ENCODE measurements around the gene TMEM169.

The TMEM169 gene

DNA sequence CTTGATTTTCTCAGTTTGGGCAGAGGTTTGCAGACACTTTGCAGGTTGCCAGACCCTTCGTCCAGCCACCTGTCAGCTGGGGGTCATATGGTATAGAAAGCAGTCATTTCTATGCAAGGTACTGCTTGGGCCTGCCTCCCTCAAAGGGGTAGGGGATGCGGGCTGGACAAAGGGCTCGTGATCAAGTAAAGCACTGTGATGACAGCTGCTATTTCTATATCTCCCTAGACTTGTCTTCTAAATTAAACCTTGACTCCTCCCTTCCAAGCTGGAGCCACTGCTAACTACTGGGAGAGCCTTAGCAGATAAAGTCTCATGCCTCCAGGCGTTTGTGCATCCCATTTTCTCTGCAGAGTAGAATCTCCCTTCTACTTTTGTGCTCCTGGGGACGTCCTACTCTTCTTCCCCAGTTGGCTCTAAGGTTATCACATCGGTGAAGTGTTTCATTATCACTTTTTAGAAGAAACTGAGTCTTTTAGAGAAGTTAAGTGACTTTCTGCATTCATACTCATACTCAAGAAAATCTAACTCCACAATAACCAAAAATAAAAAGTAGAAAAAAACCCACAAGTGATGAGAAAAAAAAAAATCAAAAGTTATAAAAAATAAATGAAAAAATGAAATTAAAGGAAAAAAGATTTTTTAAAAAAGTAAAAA lies 26.7 kb downstream of the TMEM169 start:
- no peak for DNase-seq

DNA sequence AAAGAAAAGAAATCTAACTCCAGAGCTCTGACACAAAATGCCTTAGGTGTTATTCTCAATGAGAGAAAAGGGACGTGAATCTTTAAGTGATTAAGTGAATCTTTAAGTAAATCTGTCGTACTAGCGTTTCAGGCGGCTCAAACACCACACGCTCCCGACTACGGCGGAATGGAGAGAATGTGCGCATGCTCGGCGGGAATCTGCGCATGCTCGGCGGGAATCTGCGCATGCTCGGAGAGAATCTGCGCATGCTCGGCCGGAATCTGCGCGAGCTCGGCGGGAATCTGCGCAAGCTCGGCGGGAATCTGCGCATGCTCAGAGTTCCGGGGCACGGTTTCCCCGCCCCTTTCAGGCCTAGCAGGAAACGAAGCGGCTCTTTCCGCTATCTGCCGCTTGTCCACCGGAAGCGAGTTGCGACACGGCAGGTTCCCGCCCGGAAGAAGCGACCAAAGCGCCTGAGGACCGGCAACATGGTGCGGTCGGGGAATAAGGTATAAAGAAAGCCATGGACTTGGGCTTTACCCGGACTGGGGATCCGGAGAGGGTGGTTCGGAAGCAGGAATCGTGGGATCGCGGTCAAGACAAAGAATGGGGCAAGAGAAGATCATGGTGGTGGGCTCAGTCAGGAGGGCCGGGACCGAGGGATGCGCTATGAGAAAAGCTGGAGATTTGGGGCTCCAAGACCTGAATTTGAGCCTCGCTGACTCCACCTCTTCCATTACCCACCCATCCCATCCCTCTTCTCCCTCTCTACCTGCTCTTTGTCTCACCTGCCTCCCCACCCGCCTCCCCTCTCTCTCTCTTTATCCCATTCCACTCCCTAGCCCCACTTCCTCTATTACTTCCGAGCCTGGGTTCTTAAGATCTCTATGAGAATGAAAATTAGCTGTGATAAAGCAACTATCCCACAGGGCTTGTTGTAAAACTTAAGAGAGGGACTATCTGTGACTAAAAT lies 27.5 kb downstream of the TMEM169 start, which contains the start of gene XRCC5:
Gene XRCC5, plus strand, starts transcription at position 382 of the 955 bp plus-strand sequence. Its CDS starts 89 bp downstream, at position 471.
- peak; percentile 98 for DNase-seq

DNA sequence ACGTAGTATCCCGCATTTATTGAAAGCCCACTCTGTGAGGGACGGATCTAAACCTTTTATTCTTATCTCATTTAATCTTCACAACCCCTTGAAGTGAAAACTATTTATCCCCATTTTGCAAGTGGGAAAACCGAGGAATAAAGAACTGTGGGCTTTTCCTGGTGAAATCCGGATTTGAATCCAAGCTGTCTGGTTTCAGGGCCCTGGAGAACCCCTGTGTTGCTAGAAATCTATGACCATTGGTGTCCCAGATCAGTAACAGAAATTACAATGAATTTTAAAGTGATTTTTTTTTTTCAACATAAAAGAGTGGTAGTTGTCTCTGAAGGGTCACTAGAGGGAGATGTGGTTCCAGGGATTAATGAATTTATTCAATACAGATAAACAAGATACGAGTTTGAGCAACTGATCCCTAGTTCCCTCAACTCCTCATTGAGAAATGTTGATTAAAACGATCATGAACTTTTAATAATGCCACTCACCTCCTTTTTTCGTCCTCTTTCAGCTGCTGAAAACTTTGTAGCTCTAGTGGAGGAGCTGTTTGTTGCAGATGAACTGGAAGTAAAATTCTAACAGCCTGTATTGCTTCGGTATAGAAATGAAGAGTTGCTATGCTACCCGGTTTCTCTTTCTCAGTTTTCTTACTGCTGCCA lies 28.4 kb downstream of the TMEM169 start:
- DNase-seq, result no peak

DNA sequence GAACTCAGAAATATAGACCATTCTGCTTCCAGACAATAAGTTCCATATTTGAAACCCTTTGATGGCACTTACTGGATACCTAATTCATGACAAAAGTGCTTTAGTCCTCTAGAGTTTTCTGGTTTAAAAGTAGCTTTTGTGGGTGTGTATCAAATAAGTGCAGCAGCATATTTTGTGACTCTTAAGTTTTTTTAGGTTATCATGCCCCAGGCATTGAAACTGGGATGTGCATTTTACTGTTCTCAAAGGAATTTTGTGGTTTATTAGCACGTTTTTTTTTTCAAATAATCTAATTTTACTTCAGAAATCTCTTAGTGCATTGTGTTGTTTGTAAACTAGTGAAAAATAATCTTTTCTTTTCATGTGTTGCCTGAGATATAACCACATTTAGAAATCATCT lies 28.9 kb downstream of the TMEM169 start:
- DNase-seq, result no peak

DNA sequence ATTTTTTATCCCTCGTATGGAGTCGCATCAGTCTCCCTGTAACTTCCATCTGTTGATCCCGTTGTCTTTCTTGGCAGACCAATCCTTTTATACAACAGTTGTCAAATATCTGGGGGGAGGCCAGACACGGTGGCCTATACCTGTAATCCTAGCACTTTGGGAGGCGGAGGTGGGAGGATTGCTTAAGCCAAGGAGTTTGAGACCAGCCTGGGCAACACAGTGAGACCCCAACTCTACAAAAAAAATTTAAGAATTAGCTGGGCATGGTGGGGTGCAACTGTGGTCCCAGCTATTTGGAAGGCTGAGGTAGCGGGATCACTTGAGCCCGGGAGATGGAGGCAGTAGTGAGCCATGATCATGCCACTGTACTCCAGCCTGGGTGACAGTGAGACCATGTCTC lies 29.4 kb downstream of the TMEM169 start:
- DNase-seq, result no peak

DNA sequence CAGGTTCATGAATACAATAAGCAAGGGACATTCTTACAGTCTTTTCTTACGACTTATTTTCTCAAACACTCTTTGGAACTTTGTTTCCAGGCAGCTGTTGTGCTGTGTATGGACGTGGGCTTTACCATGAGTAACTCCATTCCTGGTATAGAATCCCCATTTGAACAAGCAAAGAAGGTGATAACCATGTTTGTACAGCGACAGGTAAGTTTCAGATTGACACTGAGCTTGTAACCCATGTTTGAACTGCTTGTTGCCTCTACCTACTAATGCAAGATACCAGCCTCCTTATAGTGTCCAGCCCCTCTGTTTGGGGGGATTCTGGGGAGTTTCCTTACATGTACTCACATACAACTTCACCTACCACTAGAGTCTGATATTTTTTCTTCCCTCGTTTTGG lies 31.2 kb downstream of the TMEM169 start:
- DNase-seq, result no peak

DNA sequence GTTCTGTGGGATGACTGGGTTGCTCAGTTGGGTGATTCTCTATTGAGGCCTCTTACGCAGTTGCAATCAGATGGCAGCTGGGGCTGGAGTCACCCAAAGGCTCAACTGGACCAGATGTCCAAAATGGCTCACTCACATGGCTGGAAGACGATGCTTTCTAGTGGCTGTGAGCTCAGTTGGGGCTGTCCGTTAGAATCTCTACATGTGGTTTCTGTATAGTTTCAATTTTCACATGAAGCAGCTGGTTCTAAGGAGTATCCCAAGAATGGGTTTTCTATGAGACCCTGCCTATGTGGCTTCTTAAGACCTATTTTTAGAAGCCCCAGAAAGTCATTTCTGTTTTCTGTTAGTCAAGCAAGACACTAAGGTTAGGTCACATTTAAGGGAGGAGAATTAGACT lies 31.9 kb downstream of the TMEM169 start:
- DNase-seq, result no peak

DNA sequence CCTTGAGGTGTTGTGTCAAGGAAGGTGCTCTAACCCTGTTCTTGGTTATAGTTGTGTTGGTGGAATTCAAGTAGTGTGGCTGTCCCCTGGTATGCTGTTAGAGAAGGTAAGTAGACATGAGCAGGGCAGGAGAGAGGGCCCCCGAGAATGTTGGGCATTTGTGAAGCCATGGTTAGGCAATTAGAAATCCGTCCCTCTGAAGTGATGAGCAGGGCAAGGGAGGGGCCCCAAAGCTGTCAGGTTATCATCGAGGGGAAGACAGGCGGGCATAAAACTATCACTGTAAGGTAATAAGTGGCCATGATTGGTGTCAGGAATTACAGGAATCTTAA lies 32.6 kb downstream of the TMEM169 start:
- DNase-seq, result no peak

DNA sequence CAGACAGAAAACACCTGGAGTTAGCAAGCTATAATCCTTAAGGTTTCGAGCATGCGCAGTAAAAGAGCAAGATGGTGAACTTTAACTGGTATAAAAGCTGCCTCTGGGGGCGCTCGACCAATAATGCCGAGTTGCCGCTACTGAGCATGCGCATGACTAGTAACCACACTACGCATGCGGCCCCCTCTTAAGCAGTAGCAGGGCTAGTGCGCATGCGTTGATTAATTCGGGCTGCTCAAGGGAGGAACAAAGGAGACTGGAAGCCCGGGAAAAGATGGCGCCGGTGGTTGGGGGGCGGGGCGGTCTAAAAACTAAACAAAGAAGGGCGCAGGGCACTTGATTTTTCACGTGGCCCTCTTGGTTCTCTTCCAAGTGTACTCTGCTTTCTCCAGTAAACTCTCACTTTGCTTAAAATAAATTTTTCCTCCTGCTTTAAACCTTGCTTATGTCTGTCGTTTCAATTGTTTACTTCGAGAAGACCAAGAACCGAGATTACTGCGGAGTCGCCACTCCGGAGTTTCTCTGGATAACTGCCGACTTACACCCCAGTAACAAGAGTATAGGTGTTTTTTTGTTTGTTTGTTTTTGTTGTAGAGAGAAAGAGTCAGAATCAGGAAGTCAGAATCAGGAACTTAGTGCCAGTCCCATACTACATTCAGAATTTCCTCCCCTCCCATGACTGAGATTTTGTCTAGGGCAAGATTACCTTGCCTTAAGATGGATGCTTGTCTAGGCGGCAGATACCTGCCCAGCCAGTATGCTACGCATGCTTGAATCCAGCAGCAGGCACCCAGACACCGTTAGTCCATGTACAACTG lies 33.2 kb downstream of the TMEM169 start:
- DNase-seq, result peak; percentile 99

DNA sequence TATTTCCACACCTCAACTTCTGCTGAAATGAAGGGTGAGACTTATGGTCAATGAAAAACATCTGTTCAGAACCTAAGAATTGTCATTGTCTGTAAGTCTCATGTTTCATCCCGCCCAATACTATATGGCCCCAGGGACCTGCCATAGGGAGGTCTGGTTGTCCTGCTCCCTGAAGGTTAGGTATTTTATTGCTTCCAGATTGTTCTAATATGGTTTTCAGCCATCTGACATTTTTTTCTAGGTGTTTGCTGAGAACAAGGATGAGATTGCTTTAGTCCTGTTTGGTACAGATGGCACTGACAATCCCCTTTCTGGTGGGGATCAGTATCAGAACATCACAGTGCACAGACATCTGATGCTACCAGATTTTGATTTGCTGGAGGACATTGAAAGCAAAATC lies 34.7 kb downstream of the TMEM169 start:
- no peak for DNase-seq

DNA sequence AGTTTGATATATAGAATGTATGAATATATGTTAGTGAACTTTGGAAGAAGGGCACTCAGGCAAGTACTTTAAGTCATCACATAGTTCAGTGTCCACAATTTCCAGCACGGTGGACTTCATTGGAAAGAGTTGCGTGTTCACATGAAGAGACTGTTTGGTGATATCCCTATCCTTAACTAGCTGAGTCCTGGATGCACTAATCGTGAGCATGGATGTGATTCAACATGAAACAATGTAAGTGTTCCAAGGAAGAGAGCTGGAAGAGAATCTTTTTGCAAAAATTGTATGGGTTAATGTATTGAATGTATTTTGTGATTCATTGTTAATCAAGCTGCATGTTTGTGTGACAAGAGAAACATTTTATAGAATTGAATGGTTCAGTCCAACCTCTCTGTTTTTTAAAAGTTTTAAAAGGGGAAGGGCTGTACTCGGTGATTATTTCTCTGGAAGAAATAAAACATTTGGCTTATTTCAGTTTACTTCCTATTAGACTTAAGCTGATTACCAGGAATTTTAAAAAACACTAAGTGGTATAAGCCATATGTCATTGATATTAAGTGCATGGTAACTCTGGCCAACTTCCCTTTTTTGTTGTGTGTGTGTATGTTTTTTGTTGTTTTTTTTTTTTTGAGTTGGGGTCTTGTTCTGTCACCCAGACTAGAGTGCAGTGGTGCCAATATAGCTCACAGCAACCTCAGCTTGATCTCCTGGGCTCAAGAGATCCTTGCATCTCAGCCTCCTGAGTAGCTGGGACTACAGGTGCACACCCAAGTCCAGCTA lies 36.0 kb downstream of the TMEM169 start:
- DNase-seq, result no peak

DNA sequence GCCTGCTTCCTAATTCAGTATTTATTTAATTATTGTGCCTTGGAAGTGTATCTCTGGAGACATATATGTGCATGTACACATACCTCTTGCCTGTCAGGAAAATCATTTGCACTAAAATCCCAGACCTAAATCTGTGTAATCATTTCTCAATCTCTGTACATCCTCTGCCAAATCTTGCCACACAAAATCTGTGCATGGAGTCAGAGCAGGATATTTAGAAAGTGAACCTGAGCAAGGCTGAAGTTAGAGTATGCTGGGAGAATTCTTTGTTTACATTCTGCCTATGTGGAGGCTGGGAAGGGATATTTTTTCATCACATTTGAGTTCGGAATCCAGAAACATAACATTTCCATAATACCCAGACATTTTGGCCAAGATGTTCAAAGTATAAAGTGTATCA lies 36.8 kb downstream of the TMEM169 start:
- DNase-seq, result no peak

DNA sequence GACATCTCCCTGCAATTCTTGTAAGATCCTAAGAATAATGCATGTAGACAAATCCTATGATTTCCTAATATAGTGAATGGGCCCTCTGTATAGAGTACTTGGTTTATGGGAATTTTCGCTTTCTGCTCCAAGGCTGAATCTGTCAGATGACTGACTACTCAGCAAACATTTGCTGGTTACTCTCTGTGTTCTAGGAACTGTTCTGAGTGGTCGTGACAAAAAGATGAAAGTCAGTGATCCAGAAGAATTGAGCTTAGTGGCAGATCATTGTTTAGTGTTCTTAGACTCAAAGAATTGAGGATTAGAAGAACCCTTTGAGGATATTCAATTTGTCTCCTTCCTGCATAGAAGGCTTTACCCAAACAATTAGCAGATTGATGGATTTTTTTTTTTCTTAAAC lies 37.4 kb downstream of the TMEM169 start:
- DNase-seq, result no peak

DNA sequence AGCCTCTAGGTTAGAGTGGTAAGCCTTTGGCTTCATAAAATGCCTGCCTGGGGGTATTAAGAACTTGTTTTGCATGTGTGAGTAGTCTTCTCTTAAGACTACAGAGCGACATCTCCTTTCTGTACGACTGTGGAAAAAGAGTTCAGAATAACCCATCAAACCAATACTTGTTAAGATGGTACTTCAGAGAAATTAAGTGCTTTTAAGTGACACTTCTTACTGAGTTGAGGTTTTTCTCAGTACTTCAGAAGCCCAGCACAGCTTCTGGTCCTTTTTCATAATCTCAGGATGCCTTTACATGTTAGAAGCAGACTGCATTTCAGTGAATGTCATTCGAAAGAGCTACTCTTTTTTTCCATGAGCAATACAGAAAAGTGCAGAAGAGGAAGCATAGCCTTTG lies 38.3 kb downstream of the TMEM169 start:
- no peak for DNase-seq

DNA sequence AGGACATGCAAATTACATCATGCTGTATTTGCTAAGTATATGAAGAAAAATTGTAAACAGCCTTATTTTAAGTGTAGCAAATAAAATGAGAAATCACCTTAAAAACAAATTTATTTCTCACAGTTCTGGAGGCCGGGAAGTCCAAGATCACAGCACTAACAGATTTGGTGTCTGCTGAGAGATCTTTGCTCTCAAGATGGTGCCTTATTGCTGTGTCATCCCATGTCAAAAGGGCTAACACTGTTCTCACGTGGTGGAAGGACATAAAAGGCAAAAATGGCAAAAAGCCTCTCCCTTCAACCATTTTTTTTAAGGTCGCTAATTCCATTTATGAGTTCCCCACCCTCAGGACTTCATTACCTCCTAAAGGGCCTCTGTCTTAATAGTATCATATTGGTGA lies 39.5 kb downstream of the TMEM169 start:
- DNase-seq, result no peak

DNA sequence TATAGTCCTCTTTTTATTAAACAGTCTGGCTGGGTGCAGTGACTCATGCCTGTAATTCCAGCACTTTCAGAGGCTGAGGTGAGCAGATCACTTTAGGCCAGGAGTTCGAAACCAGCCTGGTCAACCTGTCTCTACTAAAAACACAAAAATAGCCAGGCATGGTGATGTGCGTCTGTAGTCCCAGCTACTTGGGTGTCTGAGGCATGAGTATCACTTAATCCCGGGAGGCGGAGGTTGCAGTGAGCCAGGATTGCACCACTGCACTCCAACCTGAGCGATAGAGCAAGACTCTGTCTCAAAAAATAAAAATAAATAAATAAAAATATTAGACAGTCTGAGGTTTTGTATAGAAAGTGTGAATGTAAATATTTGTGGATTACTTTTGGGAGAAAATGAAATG lies 45.2 kb downstream of the TMEM169 start:
- DNase-seq, result no peak

DNA sequence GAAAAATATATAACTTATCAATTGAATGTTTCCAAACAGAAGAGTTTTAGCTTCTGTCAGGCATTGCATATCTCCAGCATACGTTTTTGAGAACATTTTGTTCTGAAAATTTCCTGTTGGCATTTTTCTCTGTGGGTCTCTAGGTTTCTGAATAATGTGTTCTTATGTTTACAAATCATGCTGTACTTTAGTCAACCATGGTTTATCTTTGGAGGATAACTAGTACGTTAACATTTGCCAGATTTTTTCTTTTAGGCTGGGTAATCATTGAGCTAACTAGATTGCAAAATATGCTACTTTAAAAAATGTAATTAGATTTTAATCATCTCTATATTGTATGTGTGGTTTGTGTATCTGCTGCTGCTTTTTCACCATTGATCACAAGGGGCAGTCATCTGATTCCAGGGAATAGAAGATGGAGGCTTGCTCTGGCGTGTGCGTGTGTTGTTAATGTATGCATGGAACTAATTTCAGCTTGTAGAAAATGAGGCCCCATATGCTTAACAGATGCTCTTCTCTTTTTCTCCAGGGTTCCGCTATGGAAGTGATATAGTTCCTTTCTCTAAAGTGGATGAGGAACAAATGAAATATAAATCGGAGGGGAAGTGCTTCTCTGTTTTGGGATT lies 48.7 kb downstream of the TMEM169 start:
- no peak for DNase-seq

DNA sequence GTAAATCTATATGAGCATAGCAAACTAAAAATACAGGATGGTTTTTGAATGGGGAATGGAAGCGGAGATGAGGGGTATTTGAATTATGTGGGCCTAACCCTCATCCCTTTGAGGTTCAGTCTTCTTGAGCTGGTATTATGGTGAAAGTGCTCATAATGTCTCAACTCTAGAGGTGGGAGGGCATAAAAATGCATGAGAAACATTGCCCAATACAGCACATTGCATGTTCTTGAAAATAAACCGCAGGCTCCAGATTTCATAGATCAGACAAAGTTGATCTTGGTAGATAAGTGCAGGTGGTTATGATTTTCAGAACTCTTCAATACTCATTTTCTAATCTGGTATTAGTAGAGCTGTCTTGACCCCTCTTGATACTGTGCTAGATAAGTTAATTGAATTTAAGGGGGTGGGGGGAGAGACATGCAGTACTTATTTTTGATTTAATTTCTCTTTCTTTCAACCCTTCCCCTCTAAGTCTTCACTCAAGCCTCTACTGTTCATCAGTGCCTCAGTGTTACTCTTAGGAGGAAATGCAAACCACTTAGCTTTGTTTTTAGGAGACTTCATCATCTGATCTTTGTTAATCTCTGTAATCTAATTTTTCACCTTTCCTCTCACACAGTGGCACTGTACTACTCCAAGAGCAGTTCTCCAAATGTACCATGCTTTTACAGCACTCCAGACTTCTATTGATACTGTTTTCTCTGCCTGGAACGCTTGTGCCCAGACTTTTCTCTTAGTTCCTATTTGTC lies 49.6 kb downstream of the TMEM169 start:
- DNase-seq, result no peak

DNA sequence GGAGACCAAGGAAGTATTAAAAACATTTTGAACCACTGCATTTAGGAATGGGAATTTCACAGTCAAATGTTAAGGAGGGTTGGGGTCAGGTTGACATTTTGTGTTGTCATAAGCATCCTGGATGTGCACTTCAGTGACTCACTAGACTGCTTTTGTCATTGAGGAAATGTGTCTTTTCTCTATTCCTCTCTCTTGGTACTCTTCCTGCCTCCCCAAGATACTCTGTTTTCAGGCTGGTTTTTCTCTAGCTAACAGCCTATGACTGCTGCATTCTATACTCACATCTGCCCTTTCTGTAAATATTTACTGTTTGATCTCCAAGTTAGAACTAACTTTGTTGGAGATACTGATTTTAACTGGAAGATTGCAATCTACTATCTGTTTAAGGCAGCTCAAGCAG lies 50.9 kb downstream of the TMEM169 start:
- DNase-seq, result no peak

DNA sequence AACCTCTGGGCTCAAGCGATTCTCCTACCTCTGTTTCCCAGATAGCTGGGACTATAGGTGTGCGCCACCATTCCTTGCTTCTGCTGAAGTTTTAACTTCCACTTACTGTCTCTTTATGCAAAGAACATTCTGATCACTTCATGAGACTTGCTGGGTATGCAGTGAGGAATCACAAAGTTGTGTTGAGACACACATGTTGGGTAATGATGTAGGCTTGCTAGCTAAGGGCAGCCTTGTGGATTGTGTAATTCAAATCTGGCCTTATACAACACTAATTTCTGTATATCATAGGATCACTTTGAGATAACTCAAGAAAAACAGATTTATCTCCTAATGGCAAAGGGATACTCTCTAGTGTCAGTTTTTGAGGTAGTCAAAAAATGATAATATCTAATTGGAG lies 51.7 kb downstream of the TMEM169 start:
- DNase-seq, result no peak

DNA sequence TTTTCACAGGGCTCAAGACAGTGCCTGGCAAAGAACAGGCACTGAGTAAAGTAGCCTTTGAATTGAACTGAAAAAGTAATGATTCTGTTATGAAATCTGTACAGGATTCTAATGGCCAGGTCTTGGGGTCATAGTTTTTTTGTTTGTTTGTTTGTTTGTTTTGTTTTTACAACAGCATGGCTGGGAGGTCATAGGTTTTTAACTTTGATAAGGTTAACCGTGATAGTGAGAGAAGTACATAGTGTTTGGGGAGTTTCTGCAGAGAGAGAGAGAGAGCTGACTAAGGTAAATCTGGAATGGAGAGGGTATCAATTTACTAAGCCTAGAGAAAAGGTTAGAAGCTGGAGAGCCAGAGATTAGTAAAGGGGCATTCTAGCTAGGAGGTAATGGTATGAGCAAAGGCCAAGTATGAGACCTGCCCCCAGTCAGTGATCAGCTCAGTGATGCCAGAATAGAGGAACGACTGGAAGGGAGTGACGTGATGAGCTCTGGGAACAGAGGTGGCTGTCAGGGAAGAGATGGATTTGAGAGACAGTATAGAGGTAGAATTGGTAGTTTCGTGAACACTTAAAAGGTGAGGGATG lies 53.3 kb downstream of the TMEM169 start:
- DNase-seq, result no peak

Data from NCI-H345 (cell line).